PC-9 (cell line): ENCODE measurements around the gene CTDSP1. TPM values are rescaled to one million over a fixed set of nuclear protein-coding genes. Genes with fewer than 3 reads are reported as not detected.

Source experiments
- BruUV-seq: library from RNA; stranded (reverse); fragments of 400-500 nt; replicated peaks from 2 replicates; lab custom pipeline; 2021; lab: Mats Ljungman, UMichigan
- CTCF ChIA-PET: fragments of 300-600 bp; sonication (Branson Sonifier 250); formaldehyde crosslinking; loops from one replicate; lab custom pipeline; 2022; ENCODE audit warnings: antibody characterized with exemption; lab: Charles Lee
- POLR2A ChIA-PET: fragments of 300-600 bp; sonication (Branson Sonifier 250); formaldehyde crosslinking; loops from one replicate; lab custom pipeline; 2022; ENCODE audit warnings: antibody characterized with exemption; ENCODE audit not compliant: unreplicated experiment; lab: Charles Lee
- DNase-seq, 2 experiments: peaks; one replicate each; pipeline versions ENCODE4 v3.0.0 to v3.0.0-alpha.2; 2015 to 2022; ENCODE audit warnings: mixed read lengths in 1 of 2
- H2AFZ ChIP-seq: fragments of 200-600 bp; sonication (generic); 2 replicates; pipeline ENCODE4 v1.8.1; 2017; ENCODE audit warnings: antibody characterized with exemption
- H3F3A ChIP-seq: fragments of 200-600 bp; sonication (generic); 2 replicates; pipeline ENCODE4 v1.8.1; 2017; ENCODE audit warnings: antibody characterized with exemption, mild to moderate bottlenecking, low read depth; ENCODE audit not compliant: insufficient read depth
- H3K27ac ChIP-seq: fragments of 200-600 bp; sonication (generic); 2 replicates; pipeline ENCODE4 v1.6.1; 2016; ENCODE audit warnings: mixed run types
- H3K27me3 ChIP-seq: fragments of 200-600 bp; sonication (generic); 2 replicates; pipeline ENCODE4 v1.6.1; 2016; ENCODE audit warnings: low read depth, mixed run types; ENCODE audit not compliant: insufficient read depth
- H3K36me3 ChIP-seq: fragments of 200-600 bp; sonication (generic); 2 replicates; pipeline ENCODE4 v1.6.1; 2016; ENCODE audit warnings: low read depth, mixed run types
- H3K4me1 ChIP-seq: fragments of 200-600 bp; sonication (generic); replicated peaks from 2 replicates; pipeline ENCODE4 v1.6.1; 2016; ENCODE audit warnings: mixed run types; ENCODE audit not compliant: insufficient read depth
- H3K4me2 ChIP-seq: fragments of 200-600 bp; sonication (generic); 2 replicates; pipeline ENCODE4 v1.6.1; 2017; ENCODE audit warnings: mixed run types
- H3K4me3 ChIP-seq: fragments of 200-600 bp; sonication (generic); 2 replicates; pipeline ENCODE4 v1.6.1; 2016; ENCODE audit warnings: mixed run types
- H3K79me2 ChIP-seq: fragments of 200-600 bp; sonication (generic); 2 replicates; pipeline ENCODE4 v1.6.1; 2017; ENCODE audit warnings: low read depth, mixed run types
- H3K9me2 ChIP-seq: fragments of 200-600 bp; sonication (generic); 2 replicates; pipeline ENCODE4 v1.8.1; 2017; ENCODE audit warnings: mild to moderate bottlenecking; ENCODE audit not compliant: insufficient read depth
- H3K9me3 ChIP-seq: fragments of 200-600 bp; sonication (generic); 2 replicates; pipeline ENCODE4 v1.8.1; 2016; ENCODE audit warnings: low read depth; ENCODE audit not compliant: insufficient read depth
- H4K20me1 ChIP-seq: fragments of 200-600 bp; sonication (generic); 2 replicates; pipeline ENCODE4 v1.8.1; 2017; ENCODE audit not compliant: insufficient read depth
- CTCF ChIP-seq: fragments of 200-600 bp; sonication (generic); conservative IDR thresholded peaks from 2 replicates; pipeline ENCODE4 v1.6.1; 2017; ENCODE audit warnings: mixed run types, antibody characterized with exemption, mild to moderate bottlenecking, moderate library complexity
- EZH2 ChIP-seq: fragments of 200-600 bp; sonication (generic); IDR thresholded peaks from 2 replicates; pipeline ENCODE4 v1.8.0; 2017; ENCODE audit warnings: antibody characterized with exemption, low read depth
- intact Hi-C: fragments of 100-400 bp; cut with micrococcal nuclease; formaldehyde crosslinking; loops from one replicate; pipeline ENCODE4 v1.10.0; 2022; ENCODE audit not compliant: unreplicated experiment
- total RNA-seq: library from RNA; stranded (reverse); gene quantifications from 2 replicates; pipeline ENCODE4 v1.2.3, GENCODE V29; 2021

Gene CTDSP1
- total RNA-seq, 1 experiment from 2014 or later, result 61.8 TPM

- no peaks in the 10 kb centered on the region for H3K79me2 ChIP-seq
- no peaks in the 10 kb centered on the region for H3K9me3 ChIP-seq
- H2AFZ ChIP-seq, result no peak overlapping the region
- TF ChIP-seq CTCF (no peak), EZH2 (no peak)
- H3K36me3 ChIP-seq, result no peaks in the 10 kb centered on the region
- H3K4me3 ChIP-seq, result no peak overlapping the region
- no peak overlapping the region for H3K27ac ChIP-seq
- no peak for DNase-seq
- no peaks in the 10 kb centered on the region; the same call in 1 of the 2 replicates for H3F3A ChIP-seq
- intact Hi-C loops, result no loop called here
- no peaks in the 10 kb centered on the region for H3K9me2 ChIP-seq
- H3K27me3 ChIP-seq, result no peaks in the 10 kb centered on the region
- CTCF ChIA-PET, result interaction anchor here (0.7 kb wide), 1 partner anchor 46 kb away, joined by 4 read pairs; no protein-coding TSS in a partner anchor
- POLR2A ChIA-PET, result no interaction called here
- BruUV-seq, result no TSS peak
- no peaks in the 10 kb centered on the region for H3K4me1 ChIP-seq
- H3K4me2 ChIP-seq, result no peak overlapping the region
- no peaks in the 10 kb centered on the region for H4K20me1 ChIP-seq
These were observed 20.1 kb downstream of the CTDSP1 start for GRCh38 chr2:218419630-218420216.

- DNase-seq, result no peak
- Histone ChIP-seq H3K36me3 (no peaks in the 10 kb centered on the region), H2AFZ (no peak overlapping the region), H3K9me2 (no peaks in the 10 kb centered on the region), H3K27ac (no peak overlapping the region), H4K20me1 (no peaks in the 10 kb centered on the region), H3K27me3 (no peaks in the 10 kb centered on the region), H3K4me1 (no peaks in the 10 kb centered on the region), H3K4me2 (no peak overlapping the region), H3K79me2 (no peaks in the 10 kb centered on the region), H3K4me3 (no peak overlapping the region), H3F3A (no peaks in the 10 kb centered on the region; the same call in 1 of the 2 replicates), H3K9me3 (no peaks in the 10 kb centered on the region)
- POLR2A ChIA-PET, result no interaction called here
- CTCF ChIA-PET, result no interaction called here
- no TSS peak for BruUV-seq
- intact Hi-C loops, result no loop called here
- TF ChIP-seq EZH2 (no peak), CTCF (no peak)
These were observed 21.4 kb downstream of the CTDSP1 start for GRCh38 chr2:218421027-218421426.

- POLR2A ChIA-PET, result interaction anchor here (0.7 kb wide), 1 partner anchor 411 kb away, joined by 4 read pairs; no protein-coding TSS in a partner anchor
- Histone ChIP-seq H3F3A (no peaks in the 10 kb centered on the region; the same call in 1 of the 2 replicates), H3K36me3 (no peaks in the 10 kb centered on the region), H4K20me1 (no peaks in the 10 kb centered on the region), H3K4me1 (no peaks in the 10 kb centered on the region), H3K27me3 (no peaks in the 10 kb centered on the region), H3K4me3 (no peak overlapping the region), H2AFZ (no peak overlapping the region), H3K4me2 (no peak overlapping the region), H3K79me2 (no peaks in the 10 kb centered on the region), H3K9me3 (no peaks in the 10 kb centered on the region), H3K27ac (no peak overlapping the region), H3K9me2 (no peaks in the 10 kb centered on the region)
- intact Hi-C loops, result no loop called here
- CTCF ChIA-PET, result no interaction called here
- no TSS peak for BruUV-seq
- DNase-seq, result no peak
- no peak for TF ChIP-seq CTCF
These were observed 22.9 kb downstream of the CTDSP1 start for GRCh38 chr2:218422403-218423086.
